Ishikawa (cell line): ENCODE data around the gene EVL.

Experiments
- CEBPB ChIP-seq: IDR thresholded peaks from 2 replicates; pipeline ENCODE4 v1.6.1; 2012
- CREB1 ChIP-seq: IDR thresholded peaks from 2 replicates; pipeline ENCODE4 v1.6.1; 2012; ENCODE audit warnings: low read depth
- EGR1 ChIP-seq: IDR thresholded peaks from 2 replicates; pipeline ENCODE4 v1.6.1; 2012
- EP300 ChIP-seq: IDR thresholded peaks from 2 replicates; pipeline ENCODE4 v1.6.1; 2012; ENCODE audit warnings: borderline replicate concordance
- FOXM1 ChIP-seq: IDR thresholded peaks from 2 replicates; pipeline ENCODE4 v1.6.1; 2012; ENCODE audit warnings: low read depth, borderline replicate concordance
- NFIC ChIP-seq: IDR thresholded peaks from 2 replicates; pipeline ENCODE4 v1.6.1; 2012
- RAD21 ChIP-seq: IDR thresholded peaks from 2 replicates; pipeline ENCODE4 v1.6.1; 2012; ENCODE audit warnings: low read depth
- TAF1 ChIP-seq: IDR thresholded peaks from 2 replicates; pipeline ENCODE4 v1.6.1; 2012; ENCODE audit warnings: low read depth, mild to moderate bottlenecking
- TCF12 ChIP-seq: IDR thresholded peaks from 2 replicates; pipeline ENCODE4 v1.6.1; 2012; ENCODE audit warnings: low read depth
- TEAD4 ChIP-seq: IDR thresholded peaks from 2 replicates; pipeline ENCODE4 v1.6.1; 2012
- USF1 ChIP-seq: IDR thresholded peaks from 2 replicates; pipeline ENCODE4 v1.6.1; 2012
- YY1 ChIP-seq: IDR thresholded peaks from 2 replicates; pipeline ENCODE4 v1.6.1; 2012; ENCODE audit warnings: low read depth
- ZBTB7A ChIP-seq: IDR thresholded peaks from 2 replicates; pipeline ENCODE4 v1.6.1; 2012; ENCODE audit warnings: low read depth
- TF ChIP-seq, protein P1 (sequence below): IDR thresholded peaks from 2 replicates; pipeline ENCODE4 v1.6.1; 2012
- TF ChIP-seq, protein P2 (sequence below): IDR thresholded peaks from 2 replicates; pipeline ENCODE4 v1.6.1; 2012; ENCODE audit warnings: low read depth, mild to moderate bottlenecking

The EVL gene

DNA sequence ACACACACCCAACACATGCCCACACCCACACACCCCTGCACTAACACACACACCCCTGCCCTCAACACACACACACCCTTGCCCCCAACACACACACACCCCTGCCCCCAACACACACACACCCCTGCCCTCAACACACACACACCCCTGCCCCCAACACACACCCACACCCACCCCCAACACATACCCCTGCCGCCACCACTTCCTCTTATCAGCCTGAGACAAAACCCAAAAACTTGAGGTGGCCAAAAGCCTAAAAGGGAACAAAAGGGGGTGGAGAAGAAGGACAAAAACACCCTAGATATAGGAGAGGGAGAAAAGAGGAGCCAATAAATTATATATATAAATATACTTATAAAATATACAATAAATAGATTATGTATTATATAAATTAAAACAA lies 103.3 kb downstream of the EVL start:
- TF ChIP-seq, protein P1, sequence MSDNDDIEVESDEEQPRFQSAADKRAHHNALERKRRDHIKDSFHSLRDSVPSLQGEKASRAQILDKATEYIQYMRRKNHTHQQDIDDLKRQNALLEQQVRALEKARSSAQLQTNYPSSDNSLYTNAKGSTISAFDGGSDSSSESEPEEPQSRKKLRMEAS: no peak
- TF ChIP-seq TAF1 (no peak), EGR1 (no peak), TCF12 (no peak), ZBTB7A (no peak), RAD21 (no peak), CEBPB (no peak), FOXM1 (no peak), CREB1 (no peak), EP300 (no peak), TEAD4 (no peak), USF1 (no peak), YY1 (no peak), NFIC (no peak)
- TF ChIP-seq, protein P2, sequence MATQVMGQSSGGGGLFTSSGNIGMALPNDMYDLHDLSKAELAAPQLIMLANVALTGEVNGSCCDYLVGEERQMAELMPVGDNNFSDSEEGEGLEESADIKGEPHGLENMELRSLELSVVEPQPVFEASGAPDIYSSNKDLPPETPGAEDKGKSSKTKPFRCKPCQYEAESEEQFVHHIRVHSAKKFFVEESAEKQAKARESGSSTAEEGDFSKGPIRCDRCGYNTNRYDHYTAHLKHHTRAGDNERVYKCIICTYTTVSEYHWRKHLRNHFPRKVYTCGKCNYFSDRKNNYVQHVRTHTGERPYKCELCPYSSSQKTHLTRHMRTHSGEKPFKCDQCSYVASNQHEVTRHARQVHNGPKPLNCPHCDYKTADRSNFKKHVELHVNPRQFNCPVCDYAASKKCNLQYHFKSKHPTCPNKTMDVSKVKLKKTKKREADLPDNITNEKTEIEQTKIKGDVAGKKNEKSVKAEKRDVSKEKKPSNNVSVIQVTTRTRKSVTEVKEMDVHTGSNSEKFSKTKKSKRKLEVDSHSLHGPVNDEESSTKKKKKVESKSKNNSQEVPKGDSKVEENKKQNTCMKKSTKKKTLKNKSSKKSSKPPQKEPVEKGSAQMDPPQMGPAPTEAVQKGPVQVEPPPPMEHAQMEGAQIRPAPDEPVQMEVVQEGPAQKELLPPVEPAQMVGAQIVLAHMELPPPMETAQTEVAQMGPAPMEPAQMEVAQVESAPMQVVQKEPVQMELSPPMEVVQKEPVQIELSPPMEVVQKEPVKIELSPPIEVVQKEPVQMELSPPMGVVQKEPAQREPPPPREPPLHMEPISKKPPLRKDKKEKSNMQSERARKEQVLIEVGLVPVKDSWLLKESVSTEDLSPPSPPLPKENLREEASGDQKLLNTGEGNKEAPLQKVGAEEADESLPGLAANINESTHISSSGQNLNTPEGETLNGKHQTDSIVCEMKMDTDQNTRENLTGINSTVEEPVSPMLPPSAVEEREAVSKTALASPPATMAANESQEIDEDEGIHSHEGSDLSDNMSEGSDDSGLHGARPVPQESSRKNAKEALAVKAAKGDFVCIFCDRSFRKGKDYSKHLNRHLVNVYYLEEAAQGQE: no peak

DNA sequence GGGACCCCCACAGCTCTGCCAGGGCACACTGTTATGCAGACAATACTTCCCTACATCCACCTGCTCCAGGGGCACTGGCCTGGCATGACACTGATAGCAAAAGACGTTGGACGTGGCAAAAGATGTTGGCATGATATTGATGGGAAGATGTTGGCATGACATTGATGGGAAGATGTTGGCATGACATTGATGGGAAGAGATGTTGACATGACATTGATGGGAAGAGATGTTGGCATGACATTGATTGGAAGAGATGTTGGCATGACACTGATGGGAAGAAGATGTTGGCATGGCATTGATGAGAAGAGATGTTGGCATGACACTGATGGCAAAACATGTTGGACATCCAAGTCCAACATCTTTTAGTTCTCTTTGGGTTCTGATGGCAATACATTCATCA lies 105.7 kb downstream of the EVL start:
- no peak for TF ChIP-seq TAF1
- no peak for TF ChIP-seq CEBPB
- TF ChIP-seq, protein P1: no peak
- TF ChIP-seq, protein P2: no peak
- TF ChIP-seq ZBTB7A: no peak
- no peak for TF ChIP-seq CREB1
- no peak for TF ChIP-seq YY1
- TF ChIP-seq EP300: no peak
- no peak for TF ChIP-seq TEAD4
- TF ChIP-seq RAD21: no peak
- TF ChIP-seq TCF12: no peak
- no peak for TF ChIP-seq NFIC
- TF ChIP-seq FOXM1: no peak
- no peak for TF ChIP-seq EGR1
- TF ChIP-seq USF1: no peak

- TF ChIP-seq RAD21: no peak
- no peak for TF ChIP-seq TAF1
- TF ChIP-seq EGR1: no peak
- TF ChIP-seq EP300: no peak
- TF ChIP-seq YY1: no peak
- TF ChIP-seq ZBTB7A: no peak
- TF ChIP-seq FOXM1: no peak
- TF ChIP-seq TEAD4: no peak
- no peak for TF ChIP-seq TCF12
- no peak for TF ChIP-seq CEBPB
- TF ChIP-seq, protein P1: no peak
- TF ChIP-seq USF1: no peak
- TF ChIP-seq, protein P2: no peak
- no peak for TF ChIP-seq NFIC
- TF ChIP-seq CREB1: no peak
Measured at GRCh38 chr14:100172811-100173210, 107.6 kb downstream of the EVL start.

- TF ChIP-seq FOXM1 (no peak), NFIC (no peak), EGR1 (no peak), TCF12 (no peak), EP300 (no peak), TAF1 (no peak), YY1 (no peak), RAD21 (no peak), CEBPB (no peak), CREB1 (no peak), USF1 (no peak), ZBTB7A (no peak), TEAD4 (no peak)
- TF ChIP-seq, protein P1: no peak
- TF ChIP-seq, protein P2: no peak
Measured at GRCh38 chr14:100173353-100173752, 108.1 kb downstream of the EVL start.
